PFSK-1 (cell line): ENCODE results near the gene NDUFA11.

Experiments used
- FOXP2 ChIP-seq: optimal IDR thresholded peaks from 2 replicates; pipeline ENCODE3; 2011; ENCODE audit warnings: borderline replicate concordance, control low read depth, inconsistent platforms; ENCODE audit not compliant: insufficient read depth; ENCODE audit errors: extremely low read length, extremely low read depth
- POLR2AphosphoS5 ChIP-seq: IDR thresholded peaks from 2 replicates; pipeline ENCODE4 v1.6.1; 2012; ENCODE audit warnings: low read depth, mild to moderate bottlenecking, control low read depth, low read length, moderate library complexity
- REST ChIP-seq, 2 experiments: IDR thresholded peaks; 2 replicates each; pipeline versions ENCODE4 v1.6.1 to v1.8.0; 2011 to 2012; ENCODE audit warnings: low read depth in 2 of 2, low read length in 2 of 2, control low read depth in 1 of 2, inconsistent platforms in 1 of 2, mild to moderate bottlenecking in 1 of 2, moderate library complexity in 1 of 2; ENCODE audit not compliant: insufficient read depth in 1 of 2
- SIN3A ChIP-seq: IDR thresholded peaks from 2 replicates; pipeline ENCODE4 v1.6.1; 2012; ENCODE audit warnings: mild to moderate bottlenecking, low read length, moderate library complexity, borderline replicate concordance; ENCODE audit not compliant: insufficient read depth
- TAF1 ChIP-seq: IDR thresholded peaks from 2 replicates; pipeline ENCODE4 v1.6.1; 2012; ENCODE audit warnings: low read length, control low read depth, borderline replicate concordance; ENCODE audit not compliant: insufficient read depth

NDUFA11 gene

DNA sequence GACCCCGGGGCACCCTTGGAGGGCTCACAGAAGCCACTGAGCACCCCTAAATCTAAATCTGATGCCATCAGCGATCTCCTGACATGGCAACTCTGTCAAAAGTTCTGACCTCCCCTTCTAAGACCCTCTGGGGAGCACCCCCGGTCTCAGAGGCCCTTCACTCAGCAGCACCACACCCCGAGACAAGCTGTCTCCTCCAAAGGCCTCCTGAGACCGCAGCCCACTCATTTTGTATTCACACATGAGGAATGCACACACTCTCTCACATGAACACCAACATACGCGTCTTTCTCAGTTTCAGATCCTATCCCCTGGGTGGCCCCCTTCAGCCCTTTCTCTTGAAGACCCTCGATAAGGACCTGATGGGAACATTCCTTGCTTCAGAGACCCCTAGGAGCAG lies 2.6 kb downstream of the NDUFA11 start:
- no peak for TF ChIP-seq REST (IDR thresholded peaks at IDR 0.05; ENCODE audit: insufficient read depth in 1 of 2, low read depth in 2 of 2, low read length in 2 of 2)
- TF ChIP-seq POLR2AphosphoS5: no peak
- no peak for TF ChIP-seq SIN3A
- TF ChIP-seq FOXP2: no peak
- no peak for TF ChIP-seq TAF1

- TF ChIP-seq TAF1 (no peak), FOXP2 (no peak), REST (IDR thresholded peaks at IDR 0.05; ENCODE audit: insufficient read depth in 1 of 2, low read depth in 2 of 2, low read length in 2 of 2) (no peak), POLR2AphosphoS5 (no peak), SIN3A (no peak)
These were observed 3.7 kb downstream of the NDUFA11 start for GRCh38 chr19:5899728-5900526.

GRCh38 chr19:5897189-5897969 lies 6.2 kb downstream of the NDUFA11 start:
- TF ChIP-seq SIN3A (no peak), FOXP2 (no peak), REST (IDR thresholded peaks at IDR 0.05; ENCODE audit: insufficient read depth in 1 of 2, low read depth in 2 of 2, low read length in 2 of 2) (no peak)

DNA sequence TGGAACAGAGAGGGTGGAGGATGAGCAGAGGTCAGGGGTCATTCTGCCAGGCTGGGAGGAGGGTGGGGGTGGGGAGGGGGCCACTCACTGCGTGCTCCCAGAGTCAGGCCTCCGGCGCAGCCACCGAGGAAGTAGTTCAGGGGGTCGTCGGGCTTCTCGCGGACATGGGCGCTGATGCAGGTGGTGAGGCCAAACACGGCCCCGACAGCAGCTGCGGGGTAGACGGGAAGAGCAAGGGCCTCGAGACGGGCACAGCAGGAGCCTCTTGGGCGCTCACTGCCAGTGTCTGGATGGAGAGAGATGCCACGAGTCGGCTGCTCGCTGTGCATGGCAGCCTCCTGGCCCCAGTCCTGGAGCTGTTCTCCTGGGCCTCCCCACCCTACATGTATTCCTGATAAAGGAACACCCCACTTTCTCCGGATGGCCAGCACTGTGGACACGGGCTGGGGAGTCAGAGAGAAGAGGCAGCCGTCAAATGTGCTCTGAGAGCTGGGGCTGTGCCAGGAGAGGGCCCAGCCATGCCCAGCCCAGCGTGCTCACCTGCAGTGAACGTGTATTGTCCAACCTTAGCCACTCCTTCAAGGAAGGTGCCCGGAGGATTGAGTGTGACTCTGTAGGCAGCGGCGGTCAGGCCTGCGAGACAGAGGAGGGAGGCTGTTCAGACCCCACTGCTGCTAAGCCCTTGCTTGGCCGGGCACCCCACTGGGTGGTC lies 7.1 kb downstream of the NDUFA11 start:
- TF ChIP-seq TAF1: no peak
- no peak for TF ChIP-seq REST (IDR thresholded peaks at IDR 0.05; ENCODE audit: insufficient read depth in 1 of 2, low read depth in 2 of 2, low read length in 2 of 2)
- TF ChIP-seq FOXP2: no peak
- no peak for TF ChIP-seq POLR2AphosphoS5
- TF ChIP-seq SIN3A: no peak
